Endothelial cell of umbilical vein (primary cell): ENCODE results near the gene HOXC9. TPM values are rescaled to one million over a fixed set of nuclear protein-coding genes. Genes with fewer than 3 reads are reported as not detected.

Experiments
- BruUV-seq: library from RNA; stranded (reverse); fragments of 400-500 nt; replicated peaks from 2 replicates; lab custom pipeline; 2021; lab: Mats Ljungman, UMichigan
- CTCF ChIA-PET: fragments of 300-600, 350-600 bp; sonication (Branson Sonifier 250); formaldehyde crosslinking; loops from one replicate; lab custom pipeline; 2021; ENCODE audit warnings: antibody characterized with exemption, inconsistent platforms; lab: Charles Lee
- POLR2A ChIA-PET: fragments of 300-600, 350-600 bp; sonication (Branson Sonifier 250); formaldehyde crosslinking; loops from one replicate; lab custom pipeline; 2021; ENCODE audit warnings: antibody characterized with exemption, inconsistent platforms; lab: Charles Lee
- DNase-seq: peaks from one replicate; pipeline ENCODE4 v3.0.0-alpha.2; 2011; ENCODE audit warnings: low read depth, low spot score
- FAIRE-seq: peaks from 2 replicates; lab custom pipeline; 2011; peaks lifted over from hg19 to GRCh38; lab: Jason Lieb, UNC
- H2AFZ ChIP-seq: 2 replicates; pipeline ENCODE4 v1.6.0; 2012; ENCODE audit warnings: low read depth, low read length, control low read depth, inconsistent platforms
- H3K27ac ChIP-seq: 2 replicates; pipeline ENCODE4 v1.5.1; 2011; ENCODE audit warnings: low read depth, mild to moderate bottlenecking, control low read depth, low read length, moderate library complexity; ENCODE audit not compliant: insufficient read depth
- H3K27me3 ChIP-seq, 2 experiments: 2 replicates each; pipeline versions ENCODE4 v1.6.0 to v1.6.1; 2011; ENCODE audit warnings: low read length in 2 of 2, mixed read lengths in 1 of 2; ENCODE audit not compliant: control insufficient read depth in 2 of 2, insufficient read depth in 2 of 2
- H3K36me3 ChIP-seq, 2 experiments: 2 replicates in 1 of 2; 3 replicates in 1 of 2; pipeline ENCODE4 v1.5.1; 2011; ENCODE audit warnings: low read length in 2 of 2, mild to moderate bottlenecking in 1 of 2, moderate library complexity in 1 of 2; ENCODE audit not compliant: control insufficient read depth in 2 of 2, insufficient read depth in 2 of 2; ENCODE audit errors: extremely low read depth in 1 of 2
- H3K4me1 ChIP-seq: 3 replicates; pipeline ENCODE4 v1.5.1; 2011; ENCODE audit warnings: mild to moderate bottlenecking, low read length; ENCODE audit not compliant: control insufficient read depth, insufficient read depth; ENCODE audit errors: extremely low read depth
- H3K4me2 ChIP-seq: 2 replicates; pipeline ENCODE4 v1.6.1; 2011; ENCODE audit warnings: low read length, control low read depth, mixed read lengths; ENCODE audit not compliant: insufficient read depth
- H3K4me3 ChIP-seq, 3 experiments: fragments of 200-600 bp in 1 of 3; sonication (generic), shearing (Covaris generic) in 1 of 3; replicated peaks in 1 of 3; 2 replicates each; pipeline ENCODE4 v1.5.1; 2011 to 2016; ENCODE audit warnings: control low read depth in 3 of 3, low read length in 3 of 3, mild to moderate bottlenecking in 2 of 3, inconsistent platforms in 1 of 3, low read depth in 1 of 3, moderate library complexity in 1 of 3; ENCODE audit not compliant: insufficient read depth in 1 of 3
- H3K79me2 ChIP-seq: 2 replicates; pipeline ENCODE4 v1.6.0; 2012; ENCODE audit warnings: low read length, inconsistent platforms; ENCODE audit not compliant: control insufficient read depth, insufficient read depth
- H3K9ac ChIP-seq: replicated peaks from 2 replicates; pipeline ENCODE3; 2011; ENCODE audit warnings: low read length, control low read depth; ENCODE audit not compliant: insufficient read depth; ENCODE audit errors: extremely low read depth
- H3K9me1 ChIP-seq: replicated peaks from 3 replicates; pipeline ENCODE4 v1.6.0; 2011; ENCODE audit warnings: mild to moderate bottlenecking, low read length; ENCODE audit not compliant: control insufficient read depth, insufficient read depth; ENCODE audit errors: extremely low read depth
- H3K9me3 ChIP-seq: replicated peaks from 2 replicates; pipeline ENCODE4 v1.5.1; 2012; ENCODE audit warnings: low read length, inconsistent platforms; ENCODE audit not compliant: control insufficient read depth, insufficient read depth
- H4K20me1 ChIP-seq: replicated peaks from 2 replicates; pipeline ENCODE3; 2011; ENCODE audit warnings: mild to moderate bottlenecking, low read length; ENCODE audit not compliant: control insufficient read depth, insufficient read depth; ENCODE audit errors: extremely low read depth
- EZH2 ChIP-seq: IDR thresholded peaks from 2 replicates; pipeline ENCODE4 v1.6.1; 2012; ENCODE audit warnings: borderline replicate concordance, low read depth, mild to moderate bottlenecking, moderate library complexity, low read length, inconsistent platforms; ENCODE audit not compliant: severe bottlenecking
- FOS ChIP-seq: IDR thresholded peaks from 2 replicates; pipeline ENCODE4 v1.6.1; 2011; ENCODE audit warnings: mild to moderate bottlenecking, low read length, moderate library complexity, borderline replicate concordance; ENCODE audit not compliant: insufficient read depth
- JUN ChIP-seq: IDR thresholded peaks from 2 replicates; pipeline ENCODE4 v1.6.1; 2011; ENCODE audit warnings: borderline replicate concordance, low read depth; ENCODE audit not compliant: insufficient read length, insufficient read depth
- dilution Hi-C: fragments of 300-500 bp; cut with MboI; formaldehyde crosslinking; loops from one replicate; pipeline ENCODE4 v1.15.0; 2019; ENCODE audit warnings: low sequenced_read_pairs; ENCODE audit not compliant: extremely low pct_ligation_motif_present
- intact Hi-C: fragments of 100-400 bp; cut with micrococcal nuclease; formaldehyde crosslinking; loops from one replicate; pipeline ENCODE4 v1.10.0; 2022
- polyA plus RNA-seq, 4 experiments: library from polyadenylated mRNA; depleted of rRNA in 3 of 4; stranded (reverse) in 3 of 4; unstranded in 1 of 4; fragments of >200 nt; gene quantifications; 2 replicates each; pipeline versions ENCODE4 v1.2.1 to v1.2.3, GENCODE V29; 2011 to 2012; ENCODE audit warnings: missing spikeins in 1 of 4
- total RNA-seq: library from RNA; stranded (reverse); gene quantifications from 2 replicates; pipeline ENCODE4 v1.2.3, GENCODE V29; 2021
- TF ChIP-seq, protein P1 (sequence below), 2 donors: IDR thresholded peaks; 1 replicate in 1 of 2; 2 replicates in 1 of 2; pipeline ENCODE4 v1.5.1; 2011; ENCODE audit warnings: low read length in 2 of 2, mild to moderate bottlenecking in 2 of 2, moderate library complexity in 2 of 2, control low read depth in 1 of 2, inconsistent platforms in 1 of 2, low read depth in 1 of 2; ENCODE audit not compliant: insufficient read depth in 1 of 2; ENCODE audit errors: extremely low read depth in 1 of 2
- TF ChIP-seq, protein P2 (sequence below): IDR thresholded peaks from 2 replicates; pipeline ENCODE4 v1.6.1; 2011; ENCODE audit not compliant: insufficient read depth, insufficient read length

The HOXC9 gene
- total and polyA plus RNA-seq, 2 donors (not counting 3 experiments of a cell fraction or from before 2014, with no cell fraction given): 0.40 to 0.58 TPM

- intact Hi-C loops: loop anchor here (1.0 kb wide), 2 partner anchors 159 to 169 kb away; no protein-coding TSS in a partner anchor
- CTCF ChIA-PET: interaction anchor here (0.5 to 6.1 kb wide), 25 partner anchors 8 to 182 kb away, joined by 3 to 91 read pairs (median 5); partner anchors contain the start of genes HOXC10 and HOXC4
- H3K9me3 ChIP-seq: no peaks in the 10 kb centered on the region
- H3K9me1 ChIP-seq: no peaks in the 10 kb centered on the region
- no peak within 1 kb of the TSS for H3K4me2 ChIP-seq
- dilution Hi-C loops: no loop called here
- TF ChIP-seq JUN: no peak
- TF ChIP-seq, protein P1, sequence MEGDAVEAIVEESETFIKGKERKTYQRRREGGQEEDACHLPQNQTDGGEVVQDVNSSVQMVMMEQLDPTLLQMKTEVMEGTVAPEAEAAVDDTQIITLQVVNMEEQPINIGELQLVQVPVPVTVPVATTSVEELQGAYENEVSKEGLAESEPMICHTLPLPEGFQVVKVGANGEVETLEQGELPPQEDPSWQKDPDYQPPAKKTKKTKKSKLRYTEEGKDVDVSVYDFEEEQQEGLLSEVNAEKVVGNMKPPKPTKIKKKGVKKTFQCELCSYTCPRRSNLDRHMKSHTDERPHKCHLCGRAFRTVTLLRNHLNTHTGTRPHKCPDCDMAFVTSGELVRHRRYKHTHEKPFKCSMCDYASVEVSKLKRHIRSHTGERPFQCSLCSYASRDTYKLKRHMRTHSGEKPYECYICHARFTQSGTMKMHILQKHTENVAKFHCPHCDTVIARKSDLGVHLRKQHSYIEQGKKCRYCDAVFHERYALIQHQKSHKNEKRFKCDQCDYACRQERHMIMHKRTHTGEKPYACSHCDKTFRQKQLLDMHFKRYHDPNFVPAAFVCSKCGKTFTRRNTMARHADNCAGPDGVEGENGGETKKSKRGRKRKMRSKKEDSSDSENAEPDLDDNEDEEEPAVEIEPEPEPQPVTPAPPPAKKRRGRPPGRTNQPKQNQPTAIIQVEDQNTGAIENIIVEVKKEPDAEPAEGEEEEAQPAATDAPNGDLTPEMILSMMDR (IDR thresholded peaks at IDR 0.05; ENCODE audit: extremely low read depth in 1 of 2, insufficient read depth in 1 of 2, low read depth in 1 of 2, low read length in 2 of 2): peak; percentile 79 to 81
- H3K4me1 ChIP-seq: no peaks in the 10 kb centered on the region
- DNase-seq (peak; percentile 37), FAIRE-seq (peak; percentile 75)
- no peaks in the 10 kb centered on the region for H3K36me3 ChIP-seq
- H4K20me1 ChIP-seq: no peaks in the 10 kb centered on the region
- no peak within 1 kb of the TSS for H3K4me3 ChIP-seq
- POLR2A ChIA-PET: no interaction called here
- no peaks in the 10 kb centered on the region for H3K79me2 ChIP-seq
- BruUV-seq: no TSS peak
- H2AFZ ChIP-seq: no peak within 1 kb of the TSS
- H3K9ac ChIP-seq: no peak within 1 kb of the TSS
- peaks cover 79 to 88% of the 10 kb centered on the region in 2 experiments for H3K27me3 ChIP-seq
- H3K27ac ChIP-seq: no peak within 1 kb of the TSS
Observed at GRCh38 chr12:54032627-54033100, 32.7 kb downstream of the HOXC9 start, which contains the start of gene HOXC5. Gene HOXC5 (plus strand): TSS chr12:54033050. CDS start chr12:54033123, 73 bp downstream.

GRCh38 chr12:54033106-54033979, 33.4 kb downstream of the HOXC9 start:
- no TSS peak for BruUV-seq
- H3K4me1 ChIP-seq: no peaks in the 10 kb centered on the region
- FAIRE-seq (no peak), DNase-seq (no peak)
- H3K4me3 ChIP-seq: no peak overlapping the region
- dilution Hi-C loops: no loop called here
- no peak overlapping the region for H2AFZ ChIP-seq
- H3K36me3 ChIP-seq: no peaks in the 10 kb centered on the region
- intact Hi-C loops: no loop called here
- H4K20me1 ChIP-seq: no peaks in the 10 kb centered on the region
- no peaks in the 10 kb centered on the region for H3K9me1 ChIP-seq
- no peak overlapping the region for H3K4me2 ChIP-seq
- ChIA-PET POLR2A (no interaction called here), CTCF (interaction anchor here (0.7 to 6.1 kb wide), 15 partner anchors 8 to 174 kb away, joined by 3 to 91 read pairs (median 9); partner anchors contain the start of genes HOXC10 and HOXC4)
- H3K27me3 ChIP-seq: peaks cover 80 to 89% of the 10 kb centered on the region in 2 experiments
- no peaks in the 10 kb centered on the region for H3K9me3 ChIP-seq
- no peak overlapping the region for H3K9ac ChIP-seq
- peak; percentile 79 for TF ChIP-seq EZH2
- TF ChIP-seq FOS: no peak
- TF ChIP-seq, protein P1 (IDR thresholded peaks at IDR 0.05; ENCODE audit: extremely low read depth in 1 of 2, insufficient read depth in 1 of 2, low read depth in 1 of 2, low read length in 2 of 2): no peak
- no peak for TF ChIP-seq JUN
- TF ChIP-seq, protein P2, sequence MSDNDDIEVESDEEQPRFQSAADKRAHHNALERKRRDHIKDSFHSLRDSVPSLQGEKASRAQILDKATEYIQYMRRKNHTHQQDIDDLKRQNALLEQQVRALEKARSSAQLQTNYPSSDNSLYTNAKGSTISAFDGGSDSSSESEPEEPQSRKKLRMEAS: no peak
- H3K79me2 ChIP-seq: no peaks in the 10 kb centered on the region
- H3K27ac ChIP-seq: no peak overlapping the region
